Measurements from ENCODE around the gene ZNF574. TPM values are rescaled to one million over a fixed set of nuclear protein-coding genes. Genes with fewer than 3 reads are reported as not detected.
A peak's percentile ranks its signal among the peaks of the same experiment; 100 is the strongest.

Gene ZNF574
- total and polyA plus RNA-seq, 2 of the 8 experiments (the other 6 are each of a cell fraction or from before 2014, with no cell fraction given), result 27.0 to 38.8 TPM

GRCh38 chr19:42095814-42096230 is 19.9 kb downstream of the ZNF574 start:
- H4K20me1 ChIP-seq (replicated peaks in 1 of 2; ENCODE audit: control insufficient read depth in 1 of 2, insufficient read depth in 2 of 2, low read length in 2 of 2), result peaks cover 0 to 1% of the 10 kb centered on the region in 2 experiments
- H2BK20ac ChIP-seq (ENCODE audit: low read length), result no peak overlapping the region; the same call in 1 of the 2 replicates
- peak overlapping the region; percentile 60; the same call in 1 of the 2 replicates for H3K18ac ChIP-seq (ENCODE audit: extremely low read depth, low read length)
- no peak overlapping the region for H2AFZ ChIP-seq (ENCODE audit: low read length)
- peak overlapping the region; percentile 95 for H4K8ac ChIP-seq (ENCODE audit: extremely low read depth, insufficient read depth, low read length)
- H3K23me2 ChIP-seq (ENCODE audit: low read depth, low read length), result peaks cover 2% of the 10 kb centered on the region; the same call in 1 of the 2 replicates
- no peak overlapping the region for H2BK15ac ChIP-seq (ENCODE audit: low read length)
- H4K5ac ChIP-seq (ENCODE audit: insufficient read length, low read depth, low read length), result peak overlapping the region; percentile 47
- peak overlapping the region; percentile 11 to 54 (median 34); a peak in 6 of 8 replicates for H3K4me3 ChIP-seq (ENCODE audit: extremely low read depth in 1 of 4, insufficient read depth in 2 of 4, low read depth in 3 of 4, low read length in 4 of 4)
- peaks cover 0 to 17% (median 5%) of the 10 kb centered on the region in 4 experiments; a peak in 6 of 7 replicates for H3K4me1 ChIP-seq (replicated peaks in 1 of 4; ENCODE audit: control insufficient read depth in 3 of 4, insufficient read depth in 4 of 4, low read length in 3 of 4)
- DNase-seq (ENCODE audit: low read depth in 1 of 2, low spot score in 2 of 2) (peak; percentile 43 to 99), FAIRE-seq (no peak)
- no peaks in the 10 kb centered on the region for H3K79me1 ChIP-seq (ENCODE audit: low read depth, low read length)
- H3K27ac ChIP-seq (ENCODE audit: low read depth, low read length), result no peak overlapping the region
- peaks cover 0 to 5% (median 2%) of the 10 kb centered on the region in 4 experiments; a peak in 2 of 7 replicates for H3K27me3 ChIP-seq (replicated peaks in 1 of 4; ENCODE audit: control insufficient read depth in 3 of 4, extremely low read depth in 1 of 4, insufficient read depth in 3 of 4, low read length in 3 of 4)
- peak overlapping the region; percentile 40 to 75 for H3K4me2 ChIP-seq (ENCODE audit: insufficient read depth in 1 of 2, low read depth in 2 of 2, low read length in 2 of 2)
- no peak overlapping the region for H3K4ac ChIP-seq (replicated peaks; ENCODE audit: insufficient read length, low read depth, low read length)
- H3K56ac ChIP-seq (replicated peaks; ENCODE audit: insufficient read length, low read depth, low read length), result no peak overlapping the region
- no peaks in the 10 kb centered on the region for H3K9me3 ChIP-seq (ENCODE audit: insufficient read depth in 2 of 2, low read depth in 1 of 2, low read length in 1 of 2)
- no peak overlapping the region for H2AK5ac ChIP-seq (ENCODE audit: low read depth, low read length)
- no peak overlapping the region for H3K14ac ChIP-seq (ENCODE audit: insufficient read length)
- H3K79me2 ChIP-seq (ENCODE audit: control insufficient read depth in 1 of 2, insufficient read depth in 2 of 2, low read length in 2 of 2), result no peaks in the 10 kb centered on the region
- CTCF ChIA-PET (ENCODE audit: partially characterized antibody), result interaction anchor here (0.7 to 4.4 kb wide), 6 partner anchors 11 to 92 kb away, joined by 3 to 33 read pairs (median 6); no protein-coding TSS in a partner anchor
- H4K91ac ChIP-seq (replicated peaks; ENCODE audit: insufficient read length, low read length), result peak overlapping the region; percentile 17
- POLR2A ChIA-PET (ENCODE audit: partially characterized antibody), result interaction anchor here (0.9 to 3.1 kb wide), 4 partner anchors 16 to 121 kb away, joined by 4 to 13 read pairs (median 4); partner anchors contain the start of gene DEDD2
- H2BK12ac ChIP-seq (ENCODE audit: low read depth, low read length), result no peak overlapping the region
- no peak overlapping the region for H2BK5ac ChIP-seq (ENCODE audit: low read depth, low read length)
- WGBS, 2 experiments (ENCODE audit: extremely low coverage in 1 of 2, insufficient coverage in 1 of 2, insufficient read length in 1 of 2, insufficient replicate concordance in 2 of 2, low coverage in 1 of 2, low lambda C conversion rate in 2 of 2, missing lambda C conversion rate in 1 of 2), result 17% methylated on average over 23 of the region's 28 CpGs; no CpG with 5 or more reads in 1 of the 2 experiments
- no peaks in the 10 kb centered on the region for H3K36me3 ChIP-seq (ENCODE audit: control insufficient read depth in 2 of 4, insufficient read depth in 4 of 4, low read length in 3 of 4)
- no peak overlapping the region for H2BK120ac ChIP-seq (replicated peaks; ENCODE audit: low read depth, low read length)
- no peak overlapping the region for H3K9ac ChIP-seq (replicated peaks in 1 of 4; ENCODE audit: extremely low read depth in 1 of 4, low read depth in 3 of 4, low read length in 3 of 4)
- no peak overlapping the region for H3K23ac ChIP-seq (ENCODE audit: insufficient read length)
- TF ChIP-seq SIRT6 (IDR thresholded peaks at IDR 0.05; ENCODE audit: low read length) (no peak), RBBP5 (IDR thresholded peaks at IDR 0.05; ENCODE audit: borderline replicate concordance, low read depth, low read length) (no peak), POLR2AphosphoS5 (IDR thresholded peaks at IDR 0.05; ENCODE audit: low read depth, low read length) (no peak), TBP (IDR thresholded peaks at IDR 0.05; ENCODE audit: low read depth, low read length) (no peak), CHD2 (IDR thresholded peaks at IDR 0.05; ENCODE audit: low read length) (no peak), KDM4A (IDR thresholded peaks at IDR 0.05; ENCODE audit: low read depth, low read length, severe bottlenecking) (peak; percentile 78), CBX5 (IDR thresholded peaks at IDR 0.05; ENCODE audit: low read depth, low read length) (no peak), NANOG (IDR thresholded peaks at IDR 0.05; ENCODE audit: insufficient read depth, low read depth, low read length, poor library complexity, severe bottlenecking) (no peak), CTBP2 (IDR thresholded peaks at IDR 0.05; ENCODE audit: borderline replicate concordance, insufficient read depth, insufficient read length, low read length) (no peak), RXRA (IDR thresholded peaks at IDR 0.05; ENCODE audit: insufficient read depth, low read depth, low read length) (no peak), TAF1 (IDR thresholded peaks at IDR 0.05; ENCODE audit: low read depth, low read length) (no peak)
- TF ChIP-seq, protein P1, sequence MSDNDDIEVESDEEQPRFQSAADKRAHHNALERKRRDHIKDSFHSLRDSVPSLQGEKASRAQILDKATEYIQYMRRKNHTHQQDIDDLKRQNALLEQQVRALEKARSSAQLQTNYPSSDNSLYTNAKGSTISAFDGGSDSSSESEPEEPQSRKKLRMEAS (IDR thresholded peaks at IDR 0.05), result peak; percentile 90
- TF ChIP-seq, protein P2, sequence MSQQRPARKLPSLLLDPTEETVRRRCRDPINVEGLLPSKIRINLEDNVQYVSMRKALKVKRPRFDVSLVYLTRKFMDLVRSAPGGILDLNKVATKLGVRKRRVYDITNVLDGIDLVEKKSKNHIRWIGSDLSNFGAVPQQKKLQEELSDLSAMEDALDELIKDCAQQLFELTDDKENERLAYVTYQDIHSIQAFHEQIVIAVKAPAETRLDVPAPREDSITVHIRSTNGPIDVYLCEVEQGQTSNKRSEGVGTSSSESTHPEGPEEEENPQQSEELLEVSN (IDR thresholded peaks at IDR 0.05), result peak; percentile 95
